ENCODE data around the gene PAK4.

The PAK4 gene

GRCh38 chr19:39125199-39125553, 410 bp upstream of the PAK4 start:
- TF ChIP-seq EZH2phosphoT487 (IDR thresholded peaks at IDR 0.05; ENCODE audit: borderline replicate concordance, low read length) (no peak), CTCF (IDR thresholded peaks at IDR 0.05; ENCODE audit: low read depth, low read length, poor library complexity, severe bottlenecking) (no peak)
- peak overlapping the region; percentile 66 for H3K4me2 ChIP-seq (ENCODE audit: low read length)
- no peaks in the 10 kb centered on the region for H3F3A ChIP-seq (ENCODE audit: control insufficient read depth, insufficient read depth)
- no peaks in the 10 kb centered on the region for H3K9me3 ChIP-seq (ENCODE audit: control insufficient read depth, insufficient read depth, low read length)
- H3K4me3 ChIP-seq (ENCODE audit: low read length): peak overlapping the region; percentile 90
- H3K4me1 ChIP-seq (ENCODE audit: control insufficient read depth, low read length): peaks cover 9% of the 10 kb centered on the region
- no peaks in the 10 kb centered on the region for H3K36me3 ChIP-seq (ENCODE audit: control insufficient read depth, low read length)
- peaks cover 4% of the 10 kb centered on the region for H3K27me3 ChIP-seq (ENCODE audit: control insufficient read depth, low read length)
- H3K27ac ChIP-seq (ENCODE audit: low read depth, low read length): no peak overlapping the region
- no peaks in the 10 kb centered on the region for H3K9me2 ChIP-seq (replicated peaks; ENCODE audit: control insufficient read depth, low read length)
- peaks cover 41% of the 10 kb centered on the region for H3K79me2 ChIP-seq (ENCODE audit: control insufficient read depth, low read length)
- no peaks in the 10 kb centered on the region for H4K20me1 ChIP-seq (ENCODE audit: control insufficient read depth, insufficient read depth, low read depth, low read length)

- Histone ChIP-seq H3K4me2 (ENCODE audit: low read length) (peak overlapping the region; percentile 66), H3K79me2 (ENCODE audit: control insufficient read depth, low read length) (peaks cover 47% of the 10 kb centered on the region), H3F3A (ENCODE audit: control insufficient read depth, insufficient read depth) (no peaks in the 10 kb centered on the region)
Observed at GRCh38 chr19:39126312-39127187, 964 bp downstream of the PAK4 start.

GRCh38 chr19:39127812-39128515, 2.4 kb downstream of the PAK4 start:
- Histone ChIP-seq H3K9me2 (replicated peaks; ENCODE audit: control insufficient read depth, low read length) (no peaks in the 10 kb centered on the region), H3K4me2 (ENCODE audit: low read length) (no peak overlapping the region), H3K27ac (ENCODE audit: low read depth, low read length) (no peak overlapping the region), H4K20me1 (ENCODE audit: control insufficient read depth, insufficient read depth, low read depth, low read length) (no peaks in the 10 kb centered on the region; the same call in 1 of the 2 replicates), H3K4me1 (ENCODE audit: control insufficient read depth, low read length) (peaks cover 13% of the 10 kb centered on the region), H3K9me3 (ENCODE audit: control insufficient read depth, insufficient read depth, low read length) (no peaks in the 10 kb centered on the region), H3K4me3 (ENCODE audit: low read length) (no peak overlapping the region), H3K27me3 (ENCODE audit: control insufficient read depth, low read length) (no peaks in the 10 kb centered on the region), H3K79me2 (ENCODE audit: control insufficient read depth, low read length) (peaks cover 54% of the 10 kb centered on the region), H3K36me3 (ENCODE audit: control insufficient read depth, low read length) (no peaks in the 10 kb centered on the region), H3F3A (ENCODE audit: control insufficient read depth, insufficient read depth) (no peaks in the 10 kb centered on the region)
- TF ChIP-seq EZH2phosphoT487 (IDR thresholded peaks at IDR 0.05; ENCODE audit: borderline replicate concordance, low read length) (no peak), CTCF (IDR thresholded peaks at IDR 0.05; ENCODE audit: low read depth, low read length, poor library complexity, severe bottlenecking) (no peak)

More at GRCh38 chr19:39126312-39127187, 964 bp downstream of the PAK4 start:
- no peaks in the 10 kb centered on the region for H3K36me3 ChIP-seq (ENCODE audit: control insufficient read depth, low read length)
- H3K9me3 ChIP-seq (ENCODE audit: control insufficient read depth, insufficient read depth, low read length): no peaks in the 10 kb centered on the region
- H4K20me1 ChIP-seq (ENCODE audit: control insufficient read depth, insufficient read depth, low read depth, low read length): no peaks in the 10 kb centered on the region
- TF ChIP-seq EZH2phosphoT487 (IDR thresholded peaks at IDR 0.05; ENCODE audit: borderline replicate concordance, low read length) (no peak), CTCF (IDR thresholded peaks at IDR 0.05; ENCODE audit: low read depth, low read length, poor library complexity, severe bottlenecking) (no peak)
- no peaks in the 10 kb centered on the region for H3K9me2 ChIP-seq (replicated peaks; ENCODE audit: control insufficient read depth, low read length)
- H3K27me3 ChIP-seq (ENCODE audit: control insufficient read depth, low read length): no peaks in the 10 kb centered on the region
- no peak overlapping the region for H3K27ac ChIP-seq (ENCODE audit: low read depth, low read length)
- peak overlapping the region; percentile 90 for H3K4me3 ChIP-seq (ENCODE audit: low read length)
- peaks cover 13% of the 10 kb centered on the region for H3K4me1 ChIP-seq (ENCODE audit: control insufficient read depth, low read length)
